WTC11 (cell line): ENCODE measurements around the gene C1S. TPM values are rescaled to one million over a fixed set of nuclear protein-coding genes. Genes with fewer than 3 reads are reported as not detected.

Source experiments
- ATAC-seq: fragments of 200-7000 bp; cut with Tn5 transposase; 2 replicates; pipeline ENCODE4 v1.10.0; 2021; ENCODE audit warnings: mild to moderate bottlenecking, moderate library complexity
- CTCF ChIA-PET: fragments of 300-600 bp; sonication (Branson Sonifier 250); formaldehyde crosslinking; loops from one replicate; lab custom pipeline; 2021; ENCODE audit warnings: antibody characterized with exemption; lab: Charles Lee
- POLR2A ChIA-PET: fragments of 350-600 bp; sonication (Branson Sonifier 250); formaldehyde crosslinking; loops from one replicate; lab custom pipeline; 2021; ENCODE audit warnings: antibody characterized with exemption; lab: Charles Lee
- DNase-seq: peaks from one replicate; pipeline ENCODE4 v3.0.0; 2021; ENCODE audit warnings: low spot score
- H3K27ac Mint-ChIP-seq: 2 replicates; pipeline ENCODE4 v1.8.0; 2021; ENCODE audit warnings: mixed read lengths
- H3K27me3 Mint-ChIP-seq: 2 replicates; pipeline ENCODE4 v1.8.0; 2021; ENCODE audit warnings: low read depth, mild to moderate bottlenecking, moderate library complexity, mixed read lengths
- H3K36me3 Mint-ChIP-seq: 2 replicates; pipeline ENCODE4 v1.8.0; 2021; ENCODE audit warnings: mixed read lengths
- H3K4me1 Mint-ChIP-seq: 2 replicates; pipeline ENCODE4 v1.8.0; 2022; ENCODE audit warnings: mixed read lengths
- H3K4me3 Mint-ChIP-seq: 2 replicates; pipeline ENCODE4 v1.8.0; 2021; ENCODE audit warnings: mild to moderate bottlenecking, moderate library complexity, mixed read lengths
- H3K9me3 Mint-ChIP-seq: 2 replicates; pipeline ENCODE4 v1.8.0; 2021; ENCODE audit warnings: mixed read lengths
- CBFB ChIP-seq: sonication (generic); formaldehyde crosslinking; IDR thresholded peaks from 2 replicates; pipeline ENCODE4 v1.8.1; 2022; ENCODE audit warnings: mild to moderate bottlenecking, low read depth, missing genetic modification reagents
- CDX4 ChIP-seq: fragments of 250-450 bp; sonication (Bioruptor Pico); IDR thresholded peaks from 2 replicates; pipeline ENCODE4 v1.9.0; 2021; ENCODE audit warnings: moderate library complexity, mild to moderate bottlenecking, inconsistent platforms, borderline replicate concordance
- E2F5 ChIP-seq: sonication (generic); formaldehyde crosslinking; IDR thresholded peaks from 2 replicates; pipeline ENCODE4 v1.8.1; 2022; ENCODE audit warnings: mild to moderate bottlenecking, moderate library complexity, missing genetic modification reagents
- EMX1 ChIP-seq: fragments of 250-450 bp; sonication (Bioruptor Pico); IDR thresholded peaks from 2 replicates; pipeline ENCODE4 v1.8.0; 2021; ENCODE audit warnings: mild to moderate bottlenecking
- ETV6 ChIP-seq: sonication (generic); formaldehyde crosslinking; IDR thresholded peaks from 2 replicates; pipeline ENCODE4 v1.8.1; 2022; ENCODE audit warnings: mild to moderate bottlenecking, missing genetic modification reagents
- IRF2 ChIP-seq: sonication (generic); formaldehyde crosslinking; IDR thresholded peaks from 2 replicates; pipeline ENCODE4 v1.8.0; 2022; ENCODE audit warnings: low read depth, missing genetic modification reagents, borderline replicate concordance
- JUN ChIP-seq: sonication (generic); formaldehyde crosslinking; IDR thresholded peaks from 2 replicates; pipeline ENCODE4 v1.8.0; 2023; ENCODE audit warnings: mild to moderate bottlenecking, missing genetic modification reagents
- NFATC4 ChIP-seq: fragments of 250-450 bp; sonication (Bioruptor Pico); IDR thresholded peaks from 2 replicates; pipeline ENCODE4 v1.9.0; 2021; ENCODE audit warnings: mild to moderate bottlenecking
- NFE2L1 ChIP-seq: sonication (generic); formaldehyde crosslinking; IDR thresholded peaks from 2 replicates; pipeline ENCODE4 v1.8.1; 2023; ENCODE audit warnings: missing genetic modification reagents
- NFYB ChIP-seq: sonication (generic); formaldehyde crosslinking; conservative IDR thresholded peaks from 2 replicates; pipeline ENCODE4 v1.8.0; 2022; ENCODE audit warnings: low read depth, missing genetic modification reagents
- NR2C2 ChIP-seq: sonication (generic); formaldehyde crosslinking; IDR thresholded peaks from 2 replicates; pipeline ENCODE4 v1.8.0; 2022; ENCODE audit warnings: mild to moderate bottlenecking, missing genetic modification reagents
- PREB ChIP-seq: sonication (generic); formaldehyde crosslinking; IDR thresholded peaks from 2 replicates; pipeline ENCODE4 v1.8.1; 2022; ENCODE audit warnings: mild to moderate bottlenecking, missing genetic modification reagents, moderate library complexity, borderline replicate concordance
- PRRX2 ChIP-seq: fragments of 250-450 bp; sonication (Bioruptor Pico); IDR thresholded peaks from 2 replicates; pipeline ENCODE4 v1.8.0; 2021; ENCODE audit warnings: mild to moderate bottlenecking
- SMAD4 ChIP-seq: sonication (generic); formaldehyde crosslinking; IDR thresholded peaks from 2 replicates; pipeline ENCODE4 v1.8.0; 2022; ENCODE audit warnings: mild to moderate bottlenecking, missing genetic modification reagents
- TEAD1 ChIP-seq: sonication (generic); formaldehyde crosslinking; IDR thresholded peaks from 2 replicates; pipeline ENCODE4 v1.8.0; 2022; ENCODE audit warnings: mild to moderate bottlenecking, missing genetic modification reagents
- ZNF232 ChIP-seq: sonication (generic); formaldehyde crosslinking; IDR thresholded peaks from 2 replicates; pipeline ENCODE4 v1.8.0; 2022; ENCODE audit warnings: mild to moderate bottlenecking, missing genetic modification reagents
- ZNF263 ChIP-seq: sonication (generic); formaldehyde crosslinking; IDR thresholded peaks from 2 replicates; pipeline ENCODE4 v1.8.1; 2022; ENCODE audit warnings: low read depth, mild to moderate bottlenecking, moderate library complexity, missing genetic modification reagents
- ZNF512 ChIP-seq: sonication (generic); formaldehyde crosslinking; IDR thresholded peaks from 2 replicates; pipeline ENCODE4 v1.8.1; 2022; ENCODE audit warnings: missing genetic modification reagents, borderline replicate concordance
- total RNA-seq: library from RNA; stranded (reverse); gene quantifications from 3 replicates; pipeline ENCODE4 v1.2.3, GENCODE V29; 2021
- TF ChIP-seq, protein P1 (sequence below): sonication (generic); formaldehyde crosslinking; IDR thresholded peaks from 2 replicates; pipeline ENCODE4 v1.8.0; 2023; ENCODE audit warnings: missing genetic modification reagents, mild to moderate bottlenecking, borderline replicate concordance
- TF ChIP-seq, protein P2 (sequence below): fragments of 250-450 bp; sonication (Bioruptor Pico); IDR thresholded peaks from 2 replicates; pipeline ENCODE4 v1.8.0; 2021; ENCODE audit warnings: mild to moderate bottlenecking
- TF ChIP-seq, protein P3 (sequence below): sonication (generic); formaldehyde crosslinking; IDR thresholded peaks from 2 replicates; pipeline ENCODE4 v1.8.1; 2022; ENCODE audit warnings: low read depth, mild to moderate bottlenecking, moderate library complexity, missing genetic modification reagents, borderline replicate concordance

C1S gene
- total RNA-seq, 1 experiment from 2014 or later, result 7.6 TPM

DNA sequence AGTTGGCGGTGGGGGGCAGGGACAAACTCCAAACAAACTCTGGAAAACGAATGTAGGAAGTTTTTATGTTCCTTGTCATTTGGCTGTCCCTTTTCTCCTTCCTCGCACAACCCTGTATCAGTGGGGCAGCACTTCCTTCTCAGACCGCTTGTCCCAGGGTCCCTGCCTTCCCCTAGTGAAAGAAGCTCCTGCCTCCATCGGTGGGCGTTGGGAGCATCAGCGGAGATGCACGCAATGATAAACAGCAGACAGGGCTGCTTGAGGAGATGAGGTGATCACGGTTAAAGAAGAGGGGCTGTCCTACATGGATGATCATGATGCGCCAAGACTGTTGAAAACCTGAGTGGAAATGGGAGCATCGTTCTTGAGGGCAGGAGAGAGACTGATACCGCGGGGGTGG, 620 bp downstream of the C1S start:
- ChIA-PET CTCF (interaction anchor here (0.6 to 3.2 kb wide), 16 partner anchors 9 to 192 kb away, joined by 3 to 48 read pairs (median 5); partner anchors contain the start of genes C1RL, LPCAT3 and PEX5), POLR2A (interaction anchor here (1.7 kb wide), 1 partner anchor 47 kb away, joined by 7 read pairs; no protein-coding TSS in a partner anchor)
- Mint-ChIP-seq H3K27me3 (peaks cover 2% of the 10 kb centered on the region; the same call in 1 of the 2 replicates), H3K4me1 (peaks cover 17% of the 10 kb centered on the region), H3K36me3 (no peaks in the 10 kb centered on the region), H3K4me3 (no peak overlapping the region), H3K9me3 (no peaks in the 10 kb centered on the region), H3K27ac (no peak overlapping the region)
- DNase-seq (no peak), ATAC-seq (peak; percentile 29)
- TF ChIP-seq JUN (no peak), ETV6 (CRISPR knock-in tag) (no peak), CBFB (CRISPR knock-in tag) (no peak), NFYB (CRISPR knock-in tag) (no peak), SMAD4 (CRISPR knock-in tag) (no peak), NFATC4 (CRISPR knock-in tag) (no peak), ZNF263 (CRISPR knock-in tag) (no peak), PREB (CRISPR knock-in tag) (no peak)
- TF ChIP-seq, protein P1, sequence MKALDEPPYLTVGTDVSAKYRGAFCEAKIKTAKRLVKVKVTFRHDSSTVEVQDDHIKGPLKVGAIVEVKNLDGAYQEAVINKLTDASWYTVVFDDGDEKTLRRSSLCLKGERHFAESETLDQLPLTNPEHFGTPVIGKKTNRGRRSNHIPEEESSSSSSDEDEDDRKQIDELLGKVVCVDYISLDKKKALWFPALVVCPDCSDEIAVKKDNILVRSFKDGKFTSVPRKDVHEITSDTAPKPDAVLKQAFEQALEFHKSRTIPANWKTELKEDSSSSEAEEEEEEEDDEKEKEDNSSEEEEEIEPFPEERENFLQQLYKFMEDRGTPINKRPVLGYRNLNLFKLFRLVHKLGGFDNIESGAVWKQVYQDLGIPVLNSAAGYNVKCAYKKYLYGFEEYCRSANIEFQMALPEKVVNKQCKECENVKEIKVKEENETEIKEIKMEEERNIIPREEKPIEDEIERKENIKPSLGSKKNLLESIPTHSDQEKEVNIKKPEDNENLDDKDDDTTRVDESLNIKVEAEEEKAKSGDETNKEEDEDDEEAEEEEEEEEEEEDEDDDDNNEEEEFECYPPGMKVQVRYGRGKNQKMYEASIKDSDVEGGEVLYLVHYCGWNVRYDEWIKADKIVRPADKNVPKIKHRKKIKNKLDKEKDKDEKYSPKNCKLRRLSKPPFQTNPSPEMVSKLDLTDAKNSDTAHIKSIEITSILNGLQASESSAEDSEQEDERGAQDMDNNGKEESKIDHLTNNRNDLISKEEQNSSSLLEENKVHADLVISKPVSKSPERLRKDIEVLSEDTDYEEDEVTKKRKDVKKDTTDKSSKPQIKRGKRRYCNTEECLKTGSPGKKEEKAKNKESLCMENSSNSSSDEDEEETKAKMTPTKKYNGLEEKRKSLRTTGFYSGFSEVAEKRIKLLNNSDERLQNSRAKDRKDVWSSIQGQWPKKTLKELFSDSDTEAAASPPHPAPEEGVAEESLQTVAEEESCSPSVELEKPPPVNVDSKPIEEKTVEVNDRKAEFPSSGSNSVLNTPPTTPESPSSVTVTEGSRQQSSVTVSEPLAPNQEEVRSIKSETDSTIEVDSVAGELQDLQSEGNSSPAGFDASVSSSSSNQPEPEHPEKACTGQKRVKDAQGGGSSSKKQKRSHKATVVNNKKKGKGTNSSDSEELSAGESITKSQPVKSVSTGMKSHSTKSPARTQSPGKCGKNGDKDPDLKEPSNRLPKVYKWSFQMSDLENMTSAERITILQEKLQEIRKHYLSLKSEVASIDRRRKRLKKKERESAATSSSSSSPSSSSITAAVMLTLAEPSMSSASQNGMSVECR, result no peak
- TF ChIP-seq, protein P2, sequence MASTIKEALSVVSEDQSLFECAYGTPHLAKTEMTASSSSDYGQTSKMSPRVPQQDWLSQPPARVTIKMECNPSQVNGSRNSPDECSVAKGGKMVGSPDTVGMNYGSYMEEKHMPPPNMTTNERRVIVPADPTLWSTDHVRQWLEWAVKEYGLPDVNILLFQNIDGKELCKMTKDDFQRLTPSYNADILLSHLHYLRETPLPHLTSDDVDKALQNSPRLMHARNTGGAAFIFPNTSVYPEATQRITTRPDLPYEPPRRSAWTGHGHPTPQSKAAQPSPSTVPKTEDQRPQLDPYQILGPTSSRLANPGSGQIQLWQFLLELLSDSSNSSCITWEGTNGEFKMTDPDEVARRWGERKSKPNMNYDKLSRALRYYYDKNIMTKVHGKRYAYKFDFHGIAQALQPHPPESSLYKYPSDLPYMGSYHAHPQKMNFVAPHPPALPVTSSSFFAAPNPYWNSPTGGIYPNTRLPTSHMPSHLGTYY (CRISPR knock-in tag), result no peak

- Mint-ChIP-seq H3K9me3 (no peaks in the 10 kb centered on the region), H3K27me3 (peaks cover 2% of the 10 kb centered on the region; the same call in 1 of the 2 replicates), H3K4me1 (peaks cover 17% of the 10 kb centered on the region), H3K27ac (no peak overlapping the region), H3K36me3 (no peaks in the 10 kb centered on the region), H3K4me3 (no peak overlapping the region)
- DNase-seq (no peak), ATAC-seq (no peak)
- TF ChIP-seq PRRX2 (CRISPR knock-in tag) (no peak), EMX1 (no peak), ZNF512 (CRISPR knock-in tag) (no peak), TEAD1 (no peak), NFE2L1 (no peak), IRF2 (CRISPR knock-in tag) (no peak), ZNF232 (no peak), CDX4 (CRISPR knock-in tag) (no peak), E2F5 (CRISPR knock-in tag) (no peak), NR2C2 (CRISPR knock-in tag) (no peak)
- TF ChIP-seq, protein P3, sequence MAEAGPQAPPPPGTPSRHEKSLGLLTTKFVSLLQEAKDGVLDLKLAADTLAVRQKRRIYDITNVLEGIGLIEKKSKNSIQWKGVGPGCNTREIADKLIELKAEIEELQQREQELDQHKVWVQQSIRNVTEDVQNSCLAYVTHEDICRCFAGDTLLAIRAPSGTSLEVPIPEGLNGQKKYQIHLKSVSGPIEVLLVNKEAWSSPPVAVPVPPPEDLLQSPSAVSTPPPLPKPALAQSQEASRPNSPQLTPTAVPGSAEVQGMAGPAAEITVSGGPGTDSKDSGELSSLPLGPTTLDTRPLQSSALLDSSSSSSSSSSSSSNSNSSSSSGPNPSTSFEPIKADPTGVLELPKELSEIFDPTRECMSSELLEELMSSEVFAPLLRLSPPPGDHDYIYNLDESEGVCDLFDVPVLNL (CRISPR knock-in tag), result no peak
- CTCF ChIA-PET, result interaction anchor here (0.6 to 3.2 kb wide), 13 partner anchors 8 to 192 kb away, joined by 3 to 48 read pairs (median 5); partner anchors contain the start of genes C1RL, LPCAT3 and PEX5
- POLR2A ChIA-PET, result interaction anchor here (1.7 kb wide), 1 partner anchor 47 kb away, joined by 7 read pairs; no protein-coding TSS in a partner anchor
Observed at GRCh38 chr12:7061596-7061995, 1.1 kb downstream of the C1S start.
